ENCODE measurements around the gene RCAN3. TPM values are rescaled to one million over a fixed set of nuclear protein-coding genes. Genes with fewer than 3 reads are reported as not detected.
"Not testable (repeated sequence)": the region's sequence is repeated elsewhere in the genome, so short reads cannot be mapped to it uniquely, and the experiment has no call there.

Gene RCAN3
- total RNA-seq, 4 donors from 2014 or later, result 25.6 to 37.9 (median 35.2) TPM

DNA sequence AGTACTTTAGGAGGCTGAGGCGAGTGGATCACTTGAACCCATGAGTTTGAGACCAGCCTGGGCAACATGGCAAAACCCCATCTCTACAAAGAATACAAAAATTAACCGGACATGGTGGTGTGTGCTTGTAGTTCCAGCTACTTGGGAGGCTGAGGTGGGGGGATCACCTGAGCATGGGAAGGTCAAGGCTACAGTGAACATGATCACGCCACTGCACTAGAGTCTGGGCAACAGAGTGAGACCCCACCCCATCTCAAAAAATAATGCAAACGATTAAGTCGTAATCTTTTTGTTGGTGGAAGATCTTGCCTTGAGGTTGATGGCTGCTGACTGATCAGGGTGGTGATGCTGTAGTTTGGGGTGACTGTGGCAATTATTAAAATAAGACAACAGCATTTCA is 6.3 kb downstream of the RCAN3 start:
- DNase-seq, result no peak
- Histone ChIP-seq H3K27ac (no peak overlapping the region), H3K36me3 (no peaks in the 10 kb centered on the region), H3K9me3 (no peaks in the 10 kb centered on the region), H3K4me1 (peaks cover 6 to 9% of the 10 kb centered on the region in 2 donors), H3K4me3 (replicated peaks in 1 of 3) (no peak overlapping the region), H3K27me3 (no peaks in the 10 kb centered on the region)
- 97 to 98% methylated on average over 5 of the region's 5 CpGs for WGBS, 2 donors
- TF ChIP-seq, protein P1, sequence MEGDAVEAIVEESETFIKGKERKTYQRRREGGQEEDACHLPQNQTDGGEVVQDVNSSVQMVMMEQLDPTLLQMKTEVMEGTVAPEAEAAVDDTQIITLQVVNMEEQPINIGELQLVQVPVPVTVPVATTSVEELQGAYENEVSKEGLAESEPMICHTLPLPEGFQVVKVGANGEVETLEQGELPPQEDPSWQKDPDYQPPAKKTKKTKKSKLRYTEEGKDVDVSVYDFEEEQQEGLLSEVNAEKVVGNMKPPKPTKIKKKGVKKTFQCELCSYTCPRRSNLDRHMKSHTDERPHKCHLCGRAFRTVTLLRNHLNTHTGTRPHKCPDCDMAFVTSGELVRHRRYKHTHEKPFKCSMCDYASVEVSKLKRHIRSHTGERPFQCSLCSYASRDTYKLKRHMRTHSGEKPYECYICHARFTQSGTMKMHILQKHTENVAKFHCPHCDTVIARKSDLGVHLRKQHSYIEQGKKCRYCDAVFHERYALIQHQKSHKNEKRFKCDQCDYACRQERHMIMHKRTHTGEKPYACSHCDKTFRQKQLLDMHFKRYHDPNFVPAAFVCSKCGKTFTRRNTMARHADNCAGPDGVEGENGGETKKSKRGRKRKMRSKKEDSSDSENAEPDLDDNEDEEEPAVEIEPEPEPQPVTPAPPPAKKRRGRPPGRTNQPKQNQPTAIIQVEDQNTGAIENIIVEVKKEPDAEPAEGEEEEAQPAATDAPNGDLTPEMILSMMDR (IDR thresholded peaks at IDR 0.05), result no peak
- TF ChIP-seq POLR2A (IDR thresholded peaks at IDR 0.05), result no peak
- intact Hi-C loops (cut with DNase I), result no loop called here

DNA sequence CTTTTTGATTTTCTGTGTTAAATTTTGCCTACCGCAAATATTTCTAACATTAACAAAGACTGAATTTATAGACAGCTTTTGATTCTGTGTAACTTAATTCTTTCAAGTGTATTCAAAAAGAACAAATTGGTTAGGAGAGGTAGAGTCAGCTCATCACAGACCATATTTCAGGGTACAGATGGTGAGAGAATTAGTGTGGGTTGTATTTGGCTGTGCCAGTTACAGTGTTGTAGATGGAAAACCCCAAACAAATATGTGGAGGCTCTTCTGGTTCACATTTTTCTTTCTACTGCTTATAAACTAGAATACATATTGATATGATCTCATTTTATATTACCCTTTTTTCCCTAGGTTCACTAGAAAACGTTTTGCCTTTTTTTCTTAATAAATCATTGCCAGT is 11.1 kb downstream of the RCAN3 start:
- H3K4me3 ChIP-seq (replicated peaks in 1 of 3), result no peak overlapping the region
- H3K36me3 ChIP-seq, result no peaks in the 10 kb centered on the region
- H3K27me3 ChIP-seq, result no peaks in the 10 kb centered on the region
- 66 to 76% methylated on average over 2 of the region's 2 CpGs for WGBS, 2 donors
- intact Hi-C loops (cut with DNase I), result no loop called here
- no peak for TF ChIP-seq POLR2A (IDR thresholded peaks at IDR 0.05)
- TF ChIP-seq, protein P1 (IDR thresholded peaks at IDR 0.05), result no peak
- DNase-seq, result no peak
- H3K27ac ChIP-seq, result no peak overlapping the region
- H3K4me1 ChIP-seq, result peaks cover 0 to 13% of the 10 kb centered on the region in 2 donors
- no peaks in the 10 kb centered on the region for H3K9me3 ChIP-seq

DNA sequence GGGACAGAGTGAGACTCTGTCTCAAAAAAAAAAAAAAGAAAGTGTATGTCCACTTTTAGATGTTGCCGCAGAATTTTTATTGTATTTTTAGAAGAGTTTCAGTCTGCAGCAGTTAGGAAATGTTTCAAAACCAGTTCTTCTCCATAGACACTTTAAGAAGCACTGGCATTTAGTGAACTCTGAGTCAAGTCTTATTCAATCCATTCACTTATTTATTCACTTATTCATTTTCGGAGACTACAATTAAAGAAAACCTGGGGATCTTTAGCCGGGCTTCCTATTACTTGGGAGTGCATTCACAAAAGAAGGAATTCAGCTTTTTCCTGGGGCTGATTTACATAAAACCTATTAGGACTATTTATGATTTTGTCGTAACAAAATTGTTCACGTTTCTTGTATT is 12.3 kb downstream of the RCAN3 start:
- WGBS, 2 donors, result 79 to 80% methylated on average over 5 of the region's 5 CpGs
- DNase-seq, result no peak
- H3K27me3 ChIP-seq, result no peaks in the 10 kb centered on the region
- H3K4me1 ChIP-seq, result peaks cover 0 to 13% of the 10 kb centered on the region in 2 donors
- H3K4me3 ChIP-seq (replicated peaks in 1 of 3), result no peak overlapping the region
- H3K36me3 ChIP-seq, result no peaks in the 10 kb centered on the region
- no peak for TF ChIP-seq POLR2A (IDR thresholded peaks at IDR 0.05)
- TF ChIP-seq, protein P1 (IDR thresholded peaks at IDR 0.05), result no peak
- intact Hi-C loops (cut with DNase I), result no loop called here
- H3K27ac ChIP-seq, result peak overlapping the region; percentile 33 to 66 (median 56)
- no peaks in the 10 kb centered on the region for H3K9me3 ChIP-seq

DNA sequence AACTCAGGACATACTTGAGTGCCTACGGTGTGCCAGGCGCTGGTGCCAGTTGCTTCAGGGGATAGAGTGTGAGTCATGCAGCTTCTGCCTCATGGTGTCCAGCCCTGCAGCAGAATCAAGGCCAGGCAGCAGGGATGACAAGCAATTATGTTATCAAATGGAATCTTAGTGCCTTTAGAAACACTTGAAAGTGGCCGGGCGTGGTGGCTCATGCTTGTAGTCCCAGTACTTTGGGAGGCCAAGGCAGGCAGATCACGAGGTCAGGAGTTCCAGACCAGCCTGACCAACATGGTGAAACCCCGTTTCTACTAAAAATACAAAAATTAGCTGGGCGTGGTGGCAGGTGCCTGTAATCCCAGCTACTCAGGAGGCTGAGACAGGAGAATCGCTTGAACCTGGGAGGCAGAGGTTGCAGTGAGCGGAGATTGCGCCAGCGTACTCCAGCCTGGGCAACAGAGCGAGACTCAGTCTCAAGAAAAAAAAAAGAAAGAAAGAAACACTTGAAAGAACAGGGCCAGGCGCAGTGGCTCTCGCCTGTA is 13.1 kb downstream of the RCAN3 start:
- WGBS, 2 donors, result 89 to 94% methylated on average over 14 of the region's 14 CpGs
- H3K9me3 ChIP-seq; H3K4me3 ChIP-seq (replicated peaks in 1 of 3); H3K36me3 ChIP-seq; intact Hi-C loops (cut with DNase I); H3K27me3 ChIP-seq: not testable (repeated sequence)
- H3K27ac ChIP-seq, result peak overlapping the region; percentile 33 to 66 (median 56)
- H3K4me1 ChIP-seq, result peaks cover 0 to 13% of the 10 kb centered on the region in 2 donors
- DNase-seq, result peak; percentile 64 to 83

DNA sequence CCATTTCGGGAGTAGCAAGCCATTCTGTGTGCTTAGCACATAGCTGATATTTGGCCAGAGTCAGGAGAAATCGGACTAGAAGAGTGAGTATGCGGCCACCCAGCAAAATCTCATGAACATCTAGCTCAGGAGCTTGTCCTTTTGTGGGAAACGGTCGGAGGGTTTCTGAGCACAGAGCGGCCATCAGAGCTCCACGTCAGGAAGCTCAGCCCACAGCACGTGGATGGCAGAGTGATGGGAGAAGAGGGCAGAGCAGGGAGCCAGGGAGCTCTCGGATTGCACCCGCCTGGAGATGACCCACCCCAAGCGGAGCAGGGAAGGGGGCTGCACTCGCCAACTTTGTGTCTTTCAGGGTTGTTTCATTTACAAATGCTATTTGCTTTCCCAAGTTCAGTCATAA is 13.9 kb downstream of the RCAN3 start:
- peak overlapping the region in 1 of 3 donors; percentile 56 for H3K27ac ChIP-seq
- no peak for DNase-seq
- no peaks in the 10 kb centered on the region for H3K9me3 ChIP-seq
- intact Hi-C loops (cut with DNase I), result no loop called here
- H3K4me3 ChIP-seq (replicated peaks in 1 of 3), result no peak overlapping the region
- H3K36me3 ChIP-seq, result no peaks in the 10 kb centered on the region
- 92 to 95% methylated on average over 12 of the region's 12 CpGs for WGBS, 2 donors
- H3K4me1 ChIP-seq, result peaks cover 0 to 13% of the 10 kb centered on the region in 2 donors
- TF ChIP-seq, protein P1 (IDR thresholded peaks at IDR 0.05), result no peak
- no peak for TF ChIP-seq POLR2A (IDR thresholded peaks at IDR 0.05)
- no peaks in the 10 kb centered on the region for H3K27me3 ChIP-seq

Data from thyroid gland (tissue), 4 donors.